NK-92 (cell line): ENCODE results near the gene CNIH3.

Experiments used
- DNase-seq: peaks from one replicate; lab custom pipeline; 2025; ENCODE audit not compliant: unreplicated experiment; lab: John Stamatoyannopoulos, UW

Gene CNIH3

DNA sequence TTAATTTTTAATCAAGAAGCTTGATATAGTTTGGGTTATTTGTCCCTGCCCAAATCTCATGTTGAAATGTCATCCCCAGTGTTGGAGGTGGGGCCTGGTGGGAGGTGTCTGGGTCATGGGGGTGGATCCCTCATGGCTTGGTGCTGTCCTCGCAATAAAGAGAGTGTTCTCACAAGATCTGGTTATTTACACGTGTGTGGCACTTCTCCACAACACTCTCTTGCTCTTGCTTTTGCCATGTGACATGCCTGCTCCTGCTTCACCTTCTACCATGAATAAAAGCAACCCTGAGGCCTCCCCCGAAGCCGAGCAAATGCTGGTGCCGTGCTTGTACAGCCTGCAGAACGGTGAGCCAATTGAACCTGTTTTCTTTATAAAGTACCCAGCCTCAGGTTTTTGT lies 2.6 kb upstream of the CNIH3 start:
- no peak for DNase-seq

- no peak for DNase-seq
Observed at GRCh38 chr1:224616756-224617409, 766 bp downstream of the CNIH3 start.

DNA sequence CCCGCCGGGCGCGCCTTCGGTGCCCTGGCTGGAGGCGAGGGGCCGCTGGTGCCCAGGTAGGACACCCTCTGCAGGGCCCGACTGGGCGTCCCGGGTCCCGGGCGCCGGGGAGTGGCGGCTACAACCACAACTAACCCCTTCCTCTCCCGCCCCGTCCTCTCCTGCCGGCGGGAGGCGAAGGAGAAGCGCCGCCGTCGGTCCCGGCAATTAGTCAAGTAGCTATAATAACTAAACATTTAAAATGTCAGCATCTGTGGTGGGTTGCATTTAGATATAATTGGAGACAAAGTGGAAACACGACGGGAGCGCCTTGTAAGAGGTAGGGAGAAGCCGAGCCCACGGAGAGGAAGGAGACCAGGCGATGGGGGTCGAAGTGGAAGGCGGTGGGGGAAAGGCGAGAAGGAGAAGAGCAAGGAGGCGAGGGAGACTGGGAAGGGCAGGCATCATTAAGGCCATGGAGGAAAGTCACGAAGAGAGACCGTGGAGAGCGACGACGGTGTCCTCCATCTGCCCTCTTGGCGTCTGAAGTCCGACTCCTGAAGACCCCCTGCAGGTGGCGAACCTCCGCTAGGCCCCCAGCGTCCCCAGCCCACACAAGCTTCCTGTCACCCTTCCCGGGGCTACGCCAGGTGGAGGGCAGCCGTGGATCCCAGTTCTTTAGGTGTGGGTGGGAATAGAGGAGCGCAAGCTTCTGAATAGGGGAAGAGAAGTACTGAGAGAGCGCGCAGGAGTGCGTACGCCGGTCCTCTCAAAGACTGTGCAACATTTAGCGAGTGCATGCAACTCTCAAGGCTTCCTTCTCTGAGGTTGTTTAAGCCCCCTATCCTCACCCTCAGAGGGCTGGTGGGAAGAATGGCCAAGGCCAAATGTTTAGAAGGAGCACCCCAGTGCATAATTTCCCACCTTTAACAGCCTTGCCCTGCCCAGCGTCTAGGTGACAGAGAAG lies 1.6 kb downstream of the CNIH3 start:
- no peak for DNase-seq

- DNase-seq: no peak
Observed at GRCh38 chr1:224619209-224619608, 3.1 kb downstream of the CNIH3 start.

GRCh38 chr1:224620105-224620504 lies 4.0 kb downstream of the CNIH3 start:
- no peak for DNase-seq

DNA sequence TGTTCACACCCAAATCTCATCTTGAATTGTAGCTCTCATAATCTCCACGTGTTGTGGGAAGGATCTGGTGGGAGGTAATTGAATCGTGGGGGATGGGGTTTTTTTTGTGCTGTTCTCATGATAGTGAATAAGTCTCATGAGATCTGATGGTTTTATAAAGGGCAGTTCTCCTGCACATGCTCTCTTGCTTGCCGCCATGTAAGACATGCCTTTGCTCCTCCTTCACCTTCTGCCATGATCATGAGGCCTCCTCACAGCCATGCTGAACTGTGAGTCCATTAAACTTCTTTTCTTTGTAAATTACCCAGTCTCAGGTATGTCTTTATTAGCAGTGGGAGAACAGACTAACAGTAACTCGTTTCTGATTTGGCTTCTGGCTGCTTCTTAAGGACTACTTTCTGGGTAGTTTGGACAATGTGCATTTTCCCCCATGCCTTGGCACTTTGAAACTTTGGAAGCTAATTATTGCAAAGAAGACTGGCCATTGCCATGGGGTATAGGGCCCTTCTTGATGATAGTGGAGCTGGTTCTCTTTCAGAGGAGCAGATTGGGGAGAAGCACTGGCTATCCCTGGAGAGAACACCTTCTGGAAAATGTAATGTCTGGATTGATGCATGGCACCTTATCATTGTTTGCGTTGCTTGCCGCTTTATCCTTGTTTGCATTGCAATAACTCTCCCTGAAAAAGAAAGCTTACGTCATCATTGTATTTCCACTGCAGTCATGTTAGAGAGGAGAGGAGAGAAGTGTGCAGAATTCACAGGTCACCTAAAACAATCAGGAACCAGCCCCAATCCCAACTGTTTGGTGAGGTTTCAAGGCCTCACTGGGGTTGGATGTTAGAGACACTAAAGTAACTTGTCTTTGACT lies 5.9 kb downstream of the CNIH3 start:
- DNase-seq: no peak

DNA sequence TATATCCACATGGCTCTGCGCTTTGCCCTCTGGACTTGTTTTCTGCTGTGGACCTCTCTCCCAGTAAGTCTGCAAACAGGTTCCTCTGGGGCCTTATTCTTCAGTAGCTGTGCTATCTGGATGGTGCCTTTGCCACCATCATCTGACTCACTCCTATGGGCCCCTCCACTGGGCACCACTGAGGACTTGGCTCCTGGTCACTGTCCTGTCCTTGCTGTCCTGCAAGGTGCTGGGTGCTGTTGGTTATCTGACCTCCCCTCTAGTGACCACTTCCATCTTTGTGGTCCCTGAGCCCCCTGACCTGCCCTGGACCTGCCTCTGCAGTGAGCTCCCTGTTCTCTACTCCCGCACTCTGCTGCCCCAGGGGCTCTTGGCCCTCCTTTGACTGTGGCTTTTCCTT lies 6.7 kb downstream of the CNIH3 start:
- DNase-seq: no peak

DNA sequence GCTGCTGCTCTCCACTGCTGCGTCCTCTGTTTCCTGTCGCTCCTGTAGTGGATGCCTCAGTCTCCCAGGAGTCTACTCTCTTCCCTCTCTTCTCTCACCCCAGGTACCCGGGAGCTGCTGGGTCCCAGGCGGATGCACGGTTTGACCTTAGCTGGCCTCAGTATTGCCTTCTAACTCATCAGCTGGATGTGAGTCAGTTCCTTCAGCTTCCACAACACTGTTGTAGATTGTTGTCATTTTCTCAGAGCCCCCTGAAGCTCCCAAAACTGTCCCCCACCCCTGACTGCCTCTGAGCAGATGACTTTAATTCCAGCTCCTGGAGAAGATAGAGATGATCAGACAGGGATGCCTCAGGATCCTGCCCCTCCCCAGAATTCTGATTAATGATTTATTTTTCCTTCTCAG lies 7.2 kb downstream of the CNIH3 start:
- DNase-seq: no peak

DNA sequence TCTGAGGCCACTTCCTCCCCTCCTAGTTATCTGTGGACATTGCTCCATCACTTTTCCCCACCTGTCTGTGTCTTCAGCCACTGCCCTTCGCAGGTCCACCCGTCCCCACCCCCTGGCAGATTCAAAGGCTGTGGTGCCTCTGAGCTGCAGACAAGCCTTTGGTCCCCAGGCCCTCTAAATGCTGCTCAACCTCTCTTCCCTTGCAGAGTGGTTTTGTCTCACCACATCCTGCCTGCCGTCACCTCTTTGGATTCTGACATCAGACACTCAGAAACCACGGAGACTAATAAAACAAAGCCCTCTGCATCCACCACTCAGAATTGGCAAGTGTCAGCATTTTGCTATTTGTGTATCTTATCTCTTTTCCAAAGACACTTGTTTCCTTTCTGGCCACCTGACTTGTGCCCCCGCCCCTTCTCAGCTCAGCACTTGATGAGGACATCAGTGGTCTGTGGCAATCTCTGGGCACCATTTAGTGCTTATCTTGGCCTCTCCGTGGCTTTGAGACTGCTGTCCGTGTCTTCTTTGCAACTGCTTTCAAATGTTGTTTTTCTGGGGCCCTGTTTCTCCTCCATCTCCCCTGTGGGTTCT lies 7.7 kb downstream of the CNIH3 start:
- DNase-seq: no peak

GRCh38 chr1:224624432-224624831 lies 8.3 kb downstream of the CNIH3 start:
- DNase-seq: no peak

DNA sequence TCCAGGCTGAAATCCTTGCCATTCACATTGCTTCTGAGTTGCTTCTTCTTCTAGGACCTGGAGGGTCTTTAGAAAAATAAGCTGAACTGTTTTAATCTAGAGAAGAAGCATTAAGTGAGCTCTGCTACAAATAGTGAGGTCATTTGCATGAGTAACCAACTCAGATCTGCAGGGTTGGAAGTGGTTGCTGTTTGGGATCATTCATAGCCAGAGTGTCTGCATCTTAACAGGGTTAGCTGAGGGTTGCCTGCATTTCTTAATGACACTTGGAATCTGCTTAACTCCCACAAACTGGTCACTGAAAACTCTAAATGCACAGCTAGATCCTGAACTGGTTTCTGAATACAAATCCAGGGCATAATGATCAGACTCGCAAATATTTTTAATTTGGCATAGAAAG lies 9.9 kb downstream of the CNIH3 start:
- DNase-seq: no peak

DNA sequence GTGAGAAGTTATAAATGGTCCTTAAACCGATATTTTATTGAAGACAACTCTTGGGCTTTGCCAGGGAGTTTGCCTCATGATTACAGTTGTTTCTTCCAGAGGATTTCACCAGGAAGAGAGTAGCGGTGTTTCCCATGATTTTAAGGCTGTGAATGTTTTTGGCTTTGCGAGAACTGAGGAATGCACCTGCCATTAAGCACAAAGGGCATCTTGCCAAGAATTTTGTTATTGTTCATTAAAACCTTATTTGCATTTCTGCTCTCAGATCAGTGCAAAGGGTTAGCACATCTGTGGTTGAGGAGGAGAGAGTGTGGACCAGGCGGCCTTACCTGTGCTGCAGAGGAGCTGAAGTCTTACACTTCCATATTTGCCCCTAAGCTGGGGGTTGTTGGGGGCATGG lies 13.8 kb downstream of the CNIH3 start:
- DNase-seq: no peak

GRCh38 chr1:224631462-224632115 lies 15.5 kb downstream of the CNIH3 start:
- no peak for DNase-seq

GRCh38 chr1:224632381-224632871 lies 16.3 kb downstream of the CNIH3 start:
- no peak for DNase-seq

GRCh38 chr1:224632921-224633321 lies 16.8 kb downstream of the CNIH3 start:
- no peak for DNase-seq

GRCh38 chr1:224635356-224635755 lies 19.2 kb downstream of the CNIH3 start:
- DNase-seq: no peak

DNA sequence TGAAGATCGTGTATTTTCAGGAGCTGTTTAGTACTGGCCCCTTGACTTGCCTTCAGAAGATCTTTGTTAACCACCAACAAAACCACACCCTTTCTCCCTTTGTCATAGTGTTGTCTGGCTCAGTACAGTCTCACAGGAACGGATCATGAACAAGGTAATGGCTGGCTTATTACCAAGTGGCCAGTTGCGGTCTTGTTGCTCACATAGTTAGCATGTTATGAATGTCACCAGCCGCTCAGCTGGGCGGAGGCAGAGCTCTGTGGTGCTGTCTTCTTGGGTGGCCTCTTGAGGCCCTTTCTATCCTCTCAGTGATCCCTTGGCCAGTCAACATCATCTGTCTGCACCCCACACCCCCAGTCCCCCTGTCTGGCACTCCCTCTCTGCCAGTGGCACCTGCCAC lies 21.4 kb downstream of the CNIH3 start:
- DNase-seq: no peak

DNA sequence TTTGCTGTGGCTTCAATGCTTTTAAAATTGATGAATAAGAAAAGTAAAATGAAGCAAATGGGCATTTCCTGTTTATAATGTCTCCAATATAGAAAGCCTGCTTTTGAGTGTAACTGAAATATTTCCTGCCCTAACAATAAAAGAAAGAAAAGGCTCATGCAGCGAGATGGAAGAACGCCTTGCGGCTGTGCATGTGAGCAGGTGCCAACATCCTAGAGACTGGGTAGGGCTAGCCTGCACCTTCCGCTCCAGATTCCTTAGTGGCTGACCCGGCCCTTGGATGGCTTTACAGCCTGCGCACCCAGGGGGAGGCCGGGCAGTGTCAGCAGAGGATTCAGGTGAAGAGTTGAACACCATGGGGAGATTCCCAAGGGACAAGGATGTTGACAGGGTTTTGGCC lies 21.8 kb downstream of the CNIH3 start:
- no peak for DNase-seq

DNA sequence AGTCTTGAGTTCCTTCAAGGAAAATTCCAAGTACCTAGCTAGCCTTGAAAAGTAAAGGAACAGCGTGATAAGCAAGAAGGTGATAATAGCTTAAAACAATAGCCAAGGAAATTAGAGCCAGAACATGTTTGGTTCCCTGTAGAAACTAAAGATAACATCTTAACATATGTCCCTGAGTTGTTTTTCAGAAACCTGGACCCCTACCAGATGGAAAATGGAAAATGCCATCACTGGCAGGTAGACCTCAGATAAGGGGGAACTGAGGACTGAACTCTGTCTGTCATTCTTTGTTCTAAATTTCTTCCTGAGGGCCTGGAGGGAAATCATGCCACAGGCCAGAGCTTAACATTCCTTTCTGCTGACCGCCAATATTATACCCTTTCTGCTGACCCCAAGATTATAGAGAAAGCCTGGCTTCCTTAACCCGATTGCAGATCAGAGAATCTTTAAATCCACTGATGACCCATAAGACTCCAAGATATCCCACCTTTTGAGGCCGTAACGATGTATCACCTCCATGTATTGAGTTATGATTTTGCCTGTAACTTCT lies 23.4 kb downstream of the CNIH3 start:
- DNase-seq: no peak

DNA sequence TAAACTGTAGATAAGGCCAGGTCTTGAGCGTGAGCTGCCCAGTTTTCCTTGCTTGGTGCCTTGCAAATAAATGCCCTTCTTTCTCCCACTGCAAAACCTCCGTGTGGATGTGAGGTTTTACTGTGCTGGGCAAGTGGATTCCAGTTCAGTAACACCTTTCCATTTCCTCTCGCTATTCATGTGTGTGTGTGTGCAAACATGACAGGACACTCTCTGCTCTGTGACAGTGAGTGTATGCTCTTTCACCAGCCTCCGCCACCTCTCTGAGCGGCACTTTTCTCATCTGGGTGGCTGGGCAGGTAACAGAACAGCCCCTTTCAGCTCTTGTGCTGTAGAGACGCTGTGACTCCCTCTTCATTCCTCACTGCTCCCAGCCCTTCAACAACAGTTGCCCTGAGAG lies 23.9 kb downstream of the CNIH3 start:
- DNase-seq: no peak
